A549 treated with CORT108297 at 1 μM for 4 hours (cell line): Measurements from ENCODE around the gene ZBTB20. TPM values are rescaled to one million over a fixed set of nuclear protein-coding genes. Genes with fewer than 3 reads are reported as not detected.

ENCODE experiments used
- total RNA-seq: library from RNA; stranded (reverse); fragments of 200-300 nt; extraction: Qiagen RNA extraction; gene quantifications from 5 replicates; pipeline ENCODE4 v1.2.3, GENCODE V29; 2022

ZBTB20 gene
- total RNA-seq = 0.40 to 0.98 TPM (median 0.93 TPM) in 5 replicates

GRCh38 chr3:115146418-115147328 is at the start of gene ZBTB20:
ZBTB20 (minus strand) TSS chr3:115147288.

GRCh38 chr3:114293838-114294535 is 853.1 kb downstream of the ZBTB20 start, which contains the start of gene TIGIT:
TIGIT (plus strand) TSS chr3:114294028; CDS start chr3:114294062, 34 bp downstream.

